Breast epithelium (tissue), 4 donors: ENCODE results near the gene PCYT2. TPM values are rescaled to one million over a fixed set of nuclear protein-coding genes. Genes with fewer than 3 reads are reported as not detected.

Source experiments
- DNase-seq, 2 donors: peaks; one replicate each; pipeline ENCODE4 v3.0.0-alpha.2; 2019; ENCODE audit warnings: low spot score in 2 of 2
- H3K27ac ChIP-seq, 2 donors: fragments of 200-600 bp; sonication (generic) in 1 of 2; one replicate each; pipeline ENCODE4 v1.5.1; 2016 to 2019; ENCODE audit warnings: mild to moderate bottlenecking in 1 of 2
- H3K27me3 ChIP-seq, 2 donors: fragments of 200-600 bp; sonication (generic) in 1 of 2; one replicate each; pipeline versions ENCODE4 v1.5.1 to v1.6.0; 2017 to 2019; ENCODE audit warnings: control low read depth in 1 of 2, mild to moderate bottlenecking in 1 of 2
- H3K36me3 ChIP-seq: fragments of 200-600 bp; one replicate; pipeline ENCODE4 v1.5.1; 2019
- H3K4me1 ChIP-seq, 2 donors: fragments of 200-600 bp; sonication (generic); one replicate each; pipeline ENCODE4 v1.5.1; 2016 to 2019; ENCODE audit warnings: control low read depth in 1 of 2
- H3K4me3 ChIP-seq, 3 donors: fragments of 200-600 bp; sonication (generic); 1 replicate in 2 of 3; 2 replicates in 1 of 3; pipeline ENCODE4 v1.5.1; 2016 to 2019; ENCODE audit warnings: mild to moderate bottlenecking in 3 of 3, moderate library complexity in 2 of 3
- H3K9me3 ChIP-seq, 2 donors: fragments of 200-600 bp; sonication (generic) in 1 of 2; one replicate each; pipeline ENCODE4 v1.5.1; 2016 to 2019; ENCODE audit warnings: control low read depth in 1 of 2
- CTCF ChIP-seq, 3 donors: fragments of 450-650 bp; IDR thresholded peaks; one replicate each; pipeline ENCODE4 v1.5.1; 2016 to 2017; ENCODE audit warnings: antibody characterized with exemption in 3 of 3, mild to moderate bottlenecking in 3 of 3, moderate library complexity in 3 of 3
- POLR2A ChIP-seq: fragments of 450-650 bp; IDR thresholded peaks from one replicate; pipeline ENCODE4 v1.6.1; 2016; ENCODE audit warnings: antibody characterized with exemption, mild to moderate bottlenecking, moderate library complexity
- POLR2AphosphoS5 ChIP-seq, 3 donors: sonication (generic); formaldehyde crosslinking; IDR thresholded peaks; one replicate each; pipeline ENCODE4 v1.6.1; 2017; ENCODE audit warnings: antibody characterized with exemption in 3 of 3
- intact Hi-C: fragments of 100-400 bp; cut with DNase I; formaldehyde crosslinking; loops from one replicate; pipeline ENCODE4 v1.15.1; 2023; ENCODE audit warnings: low total_unique reads
- total RNA-seq, 3 donors: library from RNA; depleted of rRNA; stranded (reverse); fragments of >200 nt; gene quantifications; one replicate each; pipeline ENCODE4 v1.1.0, GENCODE V29; 2016

Gene PCYT2
- total RNA-seq, 3 donors from 2014 or later, result 22.9 to 69.4 (median 35.9) TPM

- Histone ChIP-seq H3K27me3 (no peaks in the 10 kb centered on the region), H3K4me3 (no peak overlapping the region), H3K4me1 (no peaks in the 10 kb centered on the region), H3K36me3 (no peaks in the 10 kb centered on the region), H3K27ac (no peak overlapping the region), H3K9me3 (no peaks in the 10 kb centered on the region)
- intact Hi-C loops, result loop anchor here (5.0 kb wide), 1 partner anchor 877 kb away; no protein-coding TSS in a partner anchor
- no peak for TF ChIP-seq POLR2A
- TF ChIP-seq POLR2AphosphoS5 (IDR thresholded peaks at IDR 0.05), result no peak
- no peak for TF ChIP-seq CTCF (IDR thresholded peaks at IDR 0.05)
- DNase-seq, result no peak
These were observed 37.6 kb upstream of the PCYT2 start for GRCh38 chr17:81948635-81949378.

GRCh38 chr17:81947189-81947588 is 36.0 kb upstream of the PCYT2 start, which contains the start of gene MYADML2:
Gene MYADML2, minus strand, starts transcription at chr17:81947233. Its CDS starts 5,492 bp downstream, at chr17:81941741.
- H3K9me3 ChIP-seq, result no peaks in the 10 kb centered on the region
- TF ChIP-seq POLR2A (no peak), POLR2AphosphoS5 (IDR thresholded peaks at IDR 0.05) (no peak), CTCF (IDR thresholded peaks at IDR 0.05) (no peak)

GRCh38 chr17:81944858-81945257 is 33.7 kb upstream of the PCYT2 start:
- no peak for TF ChIP-seq POLR2AphosphoS5 (IDR thresholded peaks at IDR 0.05)
- no peak for TF ChIP-seq CTCF (IDR thresholded peaks at IDR 0.05)
- TF ChIP-seq POLR2A, result no peak

More at GRCh38 chr17:81947189-81947588, 36.0 kb upstream of the PCYT2 start, which contains the start of gene MYADML2:
- no peaks in the 10 kb centered on the region for H3K36me3 ChIP-seq
- no peak within 1 kb of the TSS for H3K27ac ChIP-seq
- no peaks in the 10 kb centered on the region for H3K4me1 ChIP-seq
- no peak for DNase-seq
- no peaks in the 10 kb centered on the region for H3K27me3 ChIP-seq
- intact Hi-C loops, result loop anchor here (5.0 kb wide), 1 partner anchor 875 kb away; no protein-coding TSS in a partner anchor
- H3K4me3 ChIP-seq, result no peak within 1 kb of the TSS

GRCh38 chr17:81942167-81942553 is 31.0 kb upstream of the PCYT2 start:
- Histone ChIP-seq H3K9me3 (no peaks in the 10 kb centered on the region), H3K27me3 (no peaks in the 10 kb centered on the region), H3K36me3 (no peaks in the 10 kb centered on the region), H3K4me3 (no peak overlapping the region), H3K4me1 (peaks cover 0 to 5% of the 10 kb centered on the region in 2 donors), H3K27ac (no peak overlapping the region)
- TF ChIP-seq POLR2AphosphoS5 (IDR thresholded peaks at IDR 0.05), result no peak
- DNase-seq, result no peak
- intact Hi-C loops, result no loop called here

More at GRCh38 chr17:81944858-81945257, 33.7 kb upstream of the PCYT2 start:
- Histone ChIP-seq H3K4me1 (peaks cover 0 to 2% of the 10 kb centered on the region in 2 donors), H3K9me3 (no peaks in the 10 kb centered on the region), H3K27ac (no peak overlapping the region), H3K27me3 (no peaks in the 10 kb centered on the region), H3K4me3 (no peak overlapping the region), H3K36me3 (no peaks in the 10 kb centered on the region)
- intact Hi-C loops, result loop anchor here (5.0 kb wide), 1 partner anchor 873 kb away; no protein-coding TSS in a partner anchor
- DNase-seq, result no peak

GRCh38 chr17:81941484-81942166 is 30.4 kb upstream of the PCYT2 start:
- DNase-seq, result no peak
- TF ChIP-seq POLR2AphosphoS5 (IDR thresholded peaks at IDR 0.05) (no peak), POLR2A (no peak), CTCF (IDR thresholded peaks at IDR 0.05) (no peak)
- intact Hi-C loops, result no loop called here
- Histone ChIP-seq H3K36me3 (no peaks in the 10 kb centered on the region), H3K9me3 (no peaks in the 10 kb centered on the region), H3K4me1 (peaks cover 0 to 5% of the 10 kb centered on the region in 2 donors), H3K4me3 (no peak overlapping the region), H3K27me3 (no peaks in the 10 kb centered on the region), H3K27ac (no peak overlapping the region)
